ENCODE results near the gene OSBPL6. TPM values are rescaled to one million over a fixed set of nuclear protein-coding genes. Genes with fewer than 3 reads are reported as not detected.
"Not testable (repeated sequence)": the region's sequence is repeated elsewhere in the genome, so short reads cannot be mapped to it uniquely, and the experiment has no call there.

OSBPL6 gene
- total RNA-seq, 1 donor from 2014 or later, result 1.7 TPM

DNA sequence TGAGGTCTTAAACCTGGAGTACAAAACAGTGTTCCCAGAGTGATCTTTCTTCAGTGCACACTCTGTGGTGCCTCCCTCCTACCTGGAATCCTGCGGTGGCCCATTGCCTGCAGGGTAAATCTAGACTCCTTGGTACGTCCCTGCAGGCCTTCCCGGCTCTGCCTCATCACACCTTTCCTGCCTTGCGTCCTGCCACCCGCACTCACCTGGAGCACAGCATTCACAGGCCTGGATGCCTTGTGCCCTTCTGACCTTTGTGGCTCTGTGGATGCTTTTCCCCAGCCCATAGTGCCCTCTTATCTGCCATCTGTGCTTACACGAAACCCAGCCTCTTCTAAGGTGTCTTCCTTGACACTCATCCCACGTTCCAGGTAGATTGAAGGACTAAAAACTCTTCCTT lies 194.0 kb downstream of the OSBPL6 start:
- no peak for DNase-seq (ENCODE audit: extremely low read depth, low read depth, low spot score)

DNA sequence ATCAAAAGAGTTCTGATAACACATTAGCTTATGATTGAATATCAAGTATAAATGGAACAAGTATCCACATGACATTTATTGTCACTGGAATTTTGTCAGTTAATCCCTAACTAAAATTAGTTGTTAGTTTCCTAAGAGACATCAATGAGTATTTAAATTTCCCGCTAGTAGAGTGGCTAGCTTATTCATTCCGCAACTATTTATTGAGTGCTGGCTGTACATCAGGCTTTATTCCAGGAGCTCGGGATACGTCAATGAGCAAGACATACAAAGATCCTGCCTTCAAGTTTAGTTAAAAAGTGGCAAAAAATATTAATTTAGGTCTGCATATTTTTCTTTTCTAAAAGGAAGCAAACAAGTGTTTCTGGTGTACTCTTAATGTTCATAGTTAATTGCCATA lies 197.4 kb downstream of the OSBPL6 start:
- DNase-seq (ENCODE audit: extremely low read depth, low read depth, low spot score), result no peak

- DNase-seq (ENCODE audit: extremely low read depth, low read depth, low spot score), result no peak
Measured at GRCh38 chr2:178392215-178392614, 197.9 kb downstream of the OSBPL6 start.

GRCh38 chr2:178394859-178395258 lies 200.5 kb downstream of the OSBPL6 start:
- DNase-seq (ENCODE audit: extremely low read depth, low read depth, low spot score), result no peak

DNA sequence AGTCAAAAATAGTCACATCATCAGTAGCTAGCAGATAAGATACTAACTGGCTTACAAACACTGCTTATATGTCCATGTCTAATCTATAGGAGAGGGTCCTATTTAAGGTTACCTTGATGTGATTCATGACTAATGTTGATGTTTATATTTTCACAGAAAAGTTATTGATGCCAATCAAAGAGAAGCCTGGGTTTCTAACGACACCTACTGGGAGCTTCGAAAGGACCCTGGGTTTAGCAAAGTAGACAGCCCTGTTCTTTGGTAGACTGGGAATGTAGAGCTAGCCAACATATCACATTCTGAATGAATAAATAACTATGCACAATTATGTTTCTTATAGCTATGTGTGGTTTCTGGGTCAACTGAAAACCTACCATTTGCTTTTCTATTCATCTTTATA lies 201.0 kb downstream of the OSBPL6 start:
- no peak for DNase-seq (ENCODE audit: extremely low read depth, low read depth, low spot score)

DNA sequence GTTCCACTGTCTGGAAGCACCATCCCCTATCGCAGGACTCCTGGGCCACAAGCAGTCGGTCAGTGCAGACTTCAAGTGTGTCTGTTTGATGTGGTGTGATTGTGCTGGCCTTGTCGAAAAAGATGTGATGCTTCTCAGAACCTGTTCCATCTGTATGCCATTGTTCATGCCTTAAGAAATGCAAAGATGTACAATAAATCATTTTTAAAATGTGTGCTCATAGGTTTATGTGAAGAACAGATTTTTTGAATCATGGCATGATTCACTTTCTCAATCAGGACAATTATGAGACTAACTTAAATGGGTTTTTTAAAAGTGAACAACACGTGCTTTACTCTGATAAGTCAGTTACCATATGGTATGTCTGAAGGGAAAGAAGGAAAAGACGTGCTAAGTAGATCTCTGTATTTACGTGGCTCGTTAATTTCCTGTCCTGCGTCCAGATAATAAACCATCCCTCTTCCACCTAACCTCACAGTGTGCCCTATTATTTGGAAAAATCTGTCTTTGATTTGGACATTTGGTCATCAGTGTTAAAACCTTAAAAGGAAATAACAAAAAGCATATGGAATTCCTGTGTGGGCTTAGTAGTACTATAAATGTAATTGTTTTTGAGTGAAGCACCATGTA lies 201.7 kb downstream of the OSBPL6 start:
- DNase-seq (ENCODE audit: extremely low read depth, low read depth, low spot score), result no peak

DNA sequence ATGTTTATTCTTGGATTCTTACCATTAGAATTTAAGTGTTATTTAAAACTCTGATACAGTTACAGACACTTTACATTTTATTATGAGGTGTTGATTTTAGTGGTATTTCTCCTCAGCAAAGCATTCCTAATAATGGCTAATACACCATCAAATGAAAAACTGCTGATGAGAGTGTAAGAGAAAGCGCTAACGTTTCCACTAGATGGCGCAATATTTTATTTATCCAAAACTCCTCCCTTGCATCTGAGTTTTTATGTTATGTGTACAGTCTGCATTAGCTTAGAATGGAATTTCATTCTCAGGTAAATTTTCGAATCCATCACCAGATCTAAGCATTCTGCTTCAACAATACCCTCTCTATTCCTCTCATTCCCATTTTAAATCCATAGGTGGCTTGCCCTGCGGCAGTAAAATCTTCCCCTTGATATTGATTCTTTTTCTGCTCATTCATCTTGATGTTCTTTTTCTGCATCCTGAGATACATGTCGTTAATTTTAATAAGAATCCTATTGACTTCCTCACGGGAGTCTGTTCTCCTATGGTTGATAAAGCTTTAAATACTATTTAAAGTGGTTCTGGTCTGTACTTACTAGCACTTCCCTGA lies 202.8 kb downstream of the OSBPL6 start:
- DNase-seq (ENCODE audit: extremely low read depth, low read depth, low spot score), result peak; percentile 39

DNA sequence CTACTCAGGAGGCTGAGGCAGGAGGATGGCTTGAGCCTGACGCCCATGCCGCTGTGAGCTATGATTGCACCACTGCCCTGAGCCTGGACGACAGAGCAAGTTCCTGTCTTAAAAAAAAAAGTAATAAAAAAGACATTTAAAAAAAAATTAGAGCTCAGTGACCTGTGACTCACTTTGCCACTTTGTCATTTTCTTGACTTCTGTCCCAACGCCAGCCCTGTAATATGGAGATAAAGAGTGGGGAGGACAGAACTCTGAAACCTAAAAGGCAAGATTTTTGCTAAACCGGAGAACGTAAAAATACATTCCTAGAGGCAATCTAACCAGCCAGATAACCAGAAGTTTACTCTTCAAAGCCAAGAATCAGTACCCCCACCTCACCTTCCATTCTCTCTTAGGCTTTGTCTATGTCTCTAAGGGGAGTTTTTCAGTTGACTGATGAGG lies 207.7 kb downstream of the OSBPL6 start:
- no peak for DNase-seq (ENCODE audit: extremely low read depth, low read depth, low spot score)

DNA sequence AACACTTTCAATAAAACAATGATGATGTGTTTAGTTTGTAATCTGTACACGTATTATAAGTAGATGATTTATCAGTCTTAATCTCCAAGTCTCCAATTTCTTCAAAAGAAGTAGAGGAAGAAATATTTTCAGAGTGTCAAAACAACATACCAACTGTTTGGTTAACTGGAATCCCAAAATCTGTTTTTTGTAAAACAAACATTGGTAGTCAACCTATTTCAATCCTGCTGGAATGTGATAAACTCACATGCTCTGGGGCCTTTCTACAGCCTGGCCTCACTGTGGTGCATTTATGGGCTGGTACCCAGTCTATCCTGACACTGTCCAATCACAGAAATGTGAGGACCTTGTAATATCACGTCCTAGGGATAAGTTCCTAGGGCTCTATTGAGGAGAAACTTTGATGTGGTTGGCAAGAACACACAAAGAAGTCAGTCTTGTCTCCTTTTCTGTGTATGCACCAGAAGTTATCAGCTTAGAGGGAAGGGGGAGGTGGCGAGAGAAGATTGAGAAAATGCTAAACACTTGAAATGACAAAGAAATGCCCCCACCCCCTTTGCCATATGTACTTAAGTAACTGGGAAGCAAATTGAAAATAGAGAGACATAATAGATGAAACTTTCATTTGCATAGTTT lies 209.5 kb downstream of the OSBPL6 start:
- no peak for DNase-seq (ENCODE audit: extremely low read depth, low read depth, low spot score)

DNA sequence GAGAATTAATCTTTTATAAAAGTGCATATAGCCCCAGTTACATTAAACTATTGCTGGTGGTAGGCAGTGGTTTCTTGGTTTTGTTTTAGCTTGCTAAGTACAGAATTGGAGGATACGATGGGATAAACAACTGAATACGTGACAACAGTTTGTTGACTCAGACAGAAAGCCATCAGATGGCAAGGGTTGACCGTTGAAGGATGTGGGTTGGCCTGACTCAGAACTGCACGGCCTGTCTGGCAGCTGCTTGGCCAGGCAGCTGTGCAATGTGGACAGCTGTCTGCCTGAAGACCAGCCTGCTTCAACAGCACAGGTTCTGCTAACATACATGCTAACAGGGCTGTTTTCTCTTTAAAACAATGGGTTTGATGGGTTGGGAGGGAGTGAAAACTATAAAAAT lies 210.1 kb downstream of the OSBPL6 start:
- peak; percentile 41 for DNase-seq (ENCODE audit: extremely low read depth, low read depth, low spot score)

DNA sequence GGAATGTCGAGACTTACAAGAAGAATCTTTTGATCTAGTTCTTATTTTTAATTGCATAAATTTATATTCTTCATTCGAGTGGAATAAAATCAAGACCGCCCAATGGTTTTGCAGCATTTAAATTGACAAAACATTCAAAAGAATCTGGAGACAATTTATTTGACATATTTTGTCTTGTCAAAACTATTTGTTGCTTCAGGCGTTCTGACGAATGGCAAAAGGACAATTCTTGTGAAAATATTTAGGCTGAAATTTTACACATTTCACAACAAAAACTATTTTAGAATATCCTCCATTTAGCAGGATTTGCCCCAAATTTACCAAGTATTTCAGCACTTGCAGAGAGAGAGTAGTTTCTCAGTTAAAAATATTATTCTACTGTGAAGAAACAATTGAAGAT lies 214.9 kb downstream of the OSBPL6 start:
- DNase-seq (ENCODE audit: extremely low read depth, low read depth, low spot score), result no peak

DNA sequence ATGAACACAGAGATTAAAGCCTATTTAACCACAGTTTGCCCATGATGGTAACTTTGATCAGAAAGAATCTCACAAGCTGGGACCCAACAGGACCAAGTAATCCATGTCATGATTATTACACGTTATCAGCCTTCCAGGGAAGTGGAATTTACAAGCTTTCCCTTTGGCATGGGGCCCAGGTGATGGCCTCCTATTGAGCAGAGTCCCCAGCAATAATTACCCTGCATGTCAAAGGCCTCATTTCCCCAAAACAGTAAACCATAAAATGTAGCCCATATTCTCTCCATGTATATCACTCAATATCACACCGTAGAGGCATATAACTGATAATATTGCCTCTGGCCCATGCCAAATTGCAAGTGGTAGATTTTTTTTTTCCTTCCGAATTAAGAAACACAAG lies 217.7 kb downstream of the OSBPL6 start:
- DNase-seq (ENCODE audit: extremely low read depth, low read depth, low spot score), result no peak

DNA sequence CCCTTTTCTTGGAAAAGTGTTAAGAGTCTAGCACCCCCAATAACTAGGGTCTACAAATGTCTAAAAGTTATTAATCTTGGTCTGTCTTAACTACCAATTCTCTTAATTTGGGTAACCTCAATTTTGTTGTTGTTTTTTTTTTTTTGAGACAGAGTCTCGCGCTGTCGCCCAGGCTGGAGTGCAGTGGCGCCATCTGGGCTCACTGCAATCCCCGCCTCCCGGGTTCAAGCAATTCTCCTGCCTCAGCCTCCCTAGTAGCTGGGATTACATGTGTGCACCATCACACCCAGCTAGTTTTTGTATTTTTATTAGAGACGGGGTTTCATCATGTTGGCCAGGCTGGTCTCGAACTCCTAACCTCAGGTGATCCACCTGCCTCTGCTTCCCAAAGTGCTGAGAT lies 218.1 kb downstream of the OSBPL6 start:
- DNase-seq (ENCODE audit: extremely low read depth, low read depth, low spot score), result not testable (repeated sequence)

DNA sequence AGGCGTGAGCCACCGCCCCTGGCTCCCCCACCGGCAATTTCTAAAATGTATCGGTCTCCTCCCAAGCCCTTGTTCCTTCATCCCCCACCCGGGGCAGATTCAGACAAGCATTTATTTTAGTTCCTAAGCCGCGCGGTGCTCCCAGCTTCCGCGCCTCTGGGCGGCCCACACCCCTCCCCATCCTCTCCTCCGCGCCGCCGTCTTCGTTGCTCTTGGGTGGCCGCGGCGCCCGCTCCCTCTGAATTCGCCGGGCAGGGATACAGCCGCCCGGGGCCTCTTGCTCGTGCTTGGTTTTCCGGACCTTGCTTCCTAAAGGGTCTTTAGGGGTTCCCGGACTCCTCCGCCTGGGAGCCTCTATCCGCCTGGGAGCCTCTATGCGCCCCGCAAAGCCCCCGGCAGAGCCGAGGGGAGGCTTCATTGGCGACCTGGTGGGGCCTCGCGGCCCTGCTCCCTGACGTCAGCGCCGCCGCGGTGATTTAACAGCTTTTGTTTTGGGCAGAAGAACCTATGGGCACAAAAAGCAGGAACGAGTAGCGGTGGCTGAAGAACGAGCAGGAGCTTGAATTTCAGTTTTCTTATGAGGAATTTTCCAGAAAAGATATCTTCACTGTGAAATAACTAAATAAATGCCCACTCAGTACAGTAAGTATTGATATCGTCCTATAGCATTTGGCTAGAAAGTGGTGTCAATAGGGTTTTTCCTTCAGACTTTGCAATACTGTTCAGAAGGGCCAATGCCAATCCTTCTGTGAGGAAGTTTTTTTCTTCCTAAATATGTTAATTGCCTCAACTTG lies 219.4 kb downstream of the OSBPL6 start:
- peak; percentile 37 for DNase-seq (ENCODE audit: extremely low read depth, low read depth, low spot score)

DNA sequence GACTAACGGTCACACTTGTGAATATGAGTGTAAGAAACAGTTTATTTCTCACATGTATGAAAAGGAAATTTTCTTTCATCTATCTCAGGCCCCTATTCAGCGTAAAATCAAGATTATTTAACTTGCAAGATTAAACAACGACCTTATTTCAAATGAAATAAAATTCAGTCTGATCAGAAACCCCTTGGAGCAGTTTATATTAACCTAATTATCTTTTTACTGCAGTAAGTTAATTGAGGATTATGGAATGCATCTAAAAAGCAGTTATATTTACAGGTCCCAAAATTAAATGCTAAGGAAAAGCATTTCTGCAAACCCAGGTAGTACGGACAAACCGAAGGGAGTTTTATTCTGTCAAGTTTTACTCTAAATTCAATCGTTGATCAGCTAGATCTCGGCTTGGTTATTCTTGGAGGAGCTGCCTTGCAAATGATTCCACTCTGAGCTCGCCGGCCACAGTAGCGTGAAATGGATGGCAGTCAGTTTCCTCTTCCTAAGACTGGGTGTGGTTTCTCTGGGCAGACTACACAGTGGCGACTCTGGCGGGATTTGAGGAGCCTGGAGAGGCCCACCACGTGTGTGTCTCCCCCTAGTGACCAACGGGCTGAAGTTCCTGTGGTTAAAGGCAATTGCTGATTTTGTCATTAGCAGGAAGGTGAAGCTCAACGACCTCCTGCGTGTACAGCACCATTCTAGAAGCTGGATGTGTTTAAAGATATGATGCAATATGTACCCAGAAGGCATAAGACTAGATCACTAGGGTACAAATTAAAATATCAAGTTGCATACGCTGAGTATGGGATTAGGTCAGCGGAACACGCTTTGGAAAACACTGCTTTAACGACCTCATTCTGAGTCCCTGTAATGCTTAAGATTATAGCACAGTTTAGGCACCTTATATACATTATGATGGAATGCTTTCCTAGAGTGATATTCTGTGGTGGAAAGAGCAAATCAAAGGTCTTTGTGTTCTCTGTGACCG lies 220.2 kb downstream of the OSBPL6 start:
- peak; percentile 91 for DNase-seq (ENCODE audit: extremely low read depth, low read depth, low spot score)

GRCh38 chr2:178415979-178416378 lies 221.7 kb downstream of the OSBPL6 start:
- DNase-seq (ENCODE audit: extremely low read depth, low read depth, low spot score), result no peak

GRCh38 chr2:178417916-178418315 lies 223.6 kb downstream of the OSBPL6 start:
- no peak for DNase-seq (ENCODE audit: extremely low read depth, low read depth, low spot score)

GRCh38 chr2:178418426-178418825 lies 224.1 kb downstream of the OSBPL6 start:
- DNase-seq (ENCODE audit: extremely low read depth, low read depth, low spot score), result no peak

- no peak for DNase-seq (ENCODE audit: extremely low read depth, low read depth, low spot score)
Measured at GRCh38 chr2:178419123-178419522, 224.8 kb downstream of the OSBPL6 start.

DNA sequence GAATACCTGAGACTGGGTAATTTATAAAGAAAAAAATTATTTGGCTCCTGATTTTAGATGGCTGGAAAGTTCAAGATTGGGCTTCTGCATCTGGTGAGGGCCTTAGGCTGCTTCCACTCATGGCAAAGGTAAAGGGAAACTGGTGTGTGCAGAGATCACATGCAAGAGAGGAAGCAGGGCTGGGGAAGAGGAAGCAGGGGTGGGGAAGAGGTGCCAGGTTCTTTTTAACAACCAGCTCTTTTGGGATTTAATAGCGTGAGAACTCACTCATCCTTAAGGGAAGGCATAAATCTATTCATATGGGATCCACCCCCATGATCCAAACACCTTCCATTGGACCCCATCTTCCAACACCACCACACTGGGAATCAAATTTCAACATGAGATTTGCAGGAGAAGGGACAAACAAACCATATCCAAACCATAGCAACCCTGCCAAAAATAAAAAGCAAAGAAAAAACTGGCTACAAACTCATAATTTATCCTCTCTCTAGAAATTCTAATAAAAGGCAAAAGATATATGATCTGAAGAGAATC lies 226.2 kb downstream of the OSBPL6 start:
- DNase-seq (ENCODE audit: extremely low read depth, low read depth, low spot score), result no peak
